ENCODE data around the gene KASH5.

- TF ChIP-seq, protein P1, sequence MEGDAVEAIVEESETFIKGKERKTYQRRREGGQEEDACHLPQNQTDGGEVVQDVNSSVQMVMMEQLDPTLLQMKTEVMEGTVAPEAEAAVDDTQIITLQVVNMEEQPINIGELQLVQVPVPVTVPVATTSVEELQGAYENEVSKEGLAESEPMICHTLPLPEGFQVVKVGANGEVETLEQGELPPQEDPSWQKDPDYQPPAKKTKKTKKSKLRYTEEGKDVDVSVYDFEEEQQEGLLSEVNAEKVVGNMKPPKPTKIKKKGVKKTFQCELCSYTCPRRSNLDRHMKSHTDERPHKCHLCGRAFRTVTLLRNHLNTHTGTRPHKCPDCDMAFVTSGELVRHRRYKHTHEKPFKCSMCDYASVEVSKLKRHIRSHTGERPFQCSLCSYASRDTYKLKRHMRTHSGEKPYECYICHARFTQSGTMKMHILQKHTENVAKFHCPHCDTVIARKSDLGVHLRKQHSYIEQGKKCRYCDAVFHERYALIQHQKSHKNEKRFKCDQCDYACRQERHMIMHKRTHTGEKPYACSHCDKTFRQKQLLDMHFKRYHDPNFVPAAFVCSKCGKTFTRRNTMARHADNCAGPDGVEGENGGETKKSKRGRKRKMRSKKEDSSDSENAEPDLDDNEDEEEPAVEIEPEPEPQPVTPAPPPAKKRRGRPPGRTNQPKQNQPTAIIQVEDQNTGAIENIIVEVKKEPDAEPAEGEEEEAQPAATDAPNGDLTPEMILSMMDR (conservative IDR thresholded peaks at IDR 0.05; ENCODE audit: low read depth in 2 of 2) = no peak
- TF ChIP-seq CREB1 (CRISPR knock-in tag; IDR thresholded peaks at IDR 0.05; ENCODE audit: low read depth) (no peak), POLR2AphosphoS5 (IDR thresholded peaks at IDR 0.05; ENCODE audit: low read depth) (no peak), EZH2phosphoT487 (IDR thresholded peaks at IDR 0.05; ENCODE audit: unreplicated experiment) (no peak), EZH2 (IDR thresholded peaks at IDR 0.05; ENCODE audit: low read depth, unreplicated experiment) (no peak), STAT1 (IDR thresholded peaks at IDR 0.05; ENCODE audit: unreplicated experiment) (no peak), NANOG (IDR thresholded peaks at IDR 0.05; ENCODE audit: borderline replicate concordance) (no peak), ZNF331 (CRISPR knock-in tag; IDR thresholded peaks at IDR 0.05; ENCODE audit: low read depth) (no peak)
- TF ChIP-seq, protein P2, sequence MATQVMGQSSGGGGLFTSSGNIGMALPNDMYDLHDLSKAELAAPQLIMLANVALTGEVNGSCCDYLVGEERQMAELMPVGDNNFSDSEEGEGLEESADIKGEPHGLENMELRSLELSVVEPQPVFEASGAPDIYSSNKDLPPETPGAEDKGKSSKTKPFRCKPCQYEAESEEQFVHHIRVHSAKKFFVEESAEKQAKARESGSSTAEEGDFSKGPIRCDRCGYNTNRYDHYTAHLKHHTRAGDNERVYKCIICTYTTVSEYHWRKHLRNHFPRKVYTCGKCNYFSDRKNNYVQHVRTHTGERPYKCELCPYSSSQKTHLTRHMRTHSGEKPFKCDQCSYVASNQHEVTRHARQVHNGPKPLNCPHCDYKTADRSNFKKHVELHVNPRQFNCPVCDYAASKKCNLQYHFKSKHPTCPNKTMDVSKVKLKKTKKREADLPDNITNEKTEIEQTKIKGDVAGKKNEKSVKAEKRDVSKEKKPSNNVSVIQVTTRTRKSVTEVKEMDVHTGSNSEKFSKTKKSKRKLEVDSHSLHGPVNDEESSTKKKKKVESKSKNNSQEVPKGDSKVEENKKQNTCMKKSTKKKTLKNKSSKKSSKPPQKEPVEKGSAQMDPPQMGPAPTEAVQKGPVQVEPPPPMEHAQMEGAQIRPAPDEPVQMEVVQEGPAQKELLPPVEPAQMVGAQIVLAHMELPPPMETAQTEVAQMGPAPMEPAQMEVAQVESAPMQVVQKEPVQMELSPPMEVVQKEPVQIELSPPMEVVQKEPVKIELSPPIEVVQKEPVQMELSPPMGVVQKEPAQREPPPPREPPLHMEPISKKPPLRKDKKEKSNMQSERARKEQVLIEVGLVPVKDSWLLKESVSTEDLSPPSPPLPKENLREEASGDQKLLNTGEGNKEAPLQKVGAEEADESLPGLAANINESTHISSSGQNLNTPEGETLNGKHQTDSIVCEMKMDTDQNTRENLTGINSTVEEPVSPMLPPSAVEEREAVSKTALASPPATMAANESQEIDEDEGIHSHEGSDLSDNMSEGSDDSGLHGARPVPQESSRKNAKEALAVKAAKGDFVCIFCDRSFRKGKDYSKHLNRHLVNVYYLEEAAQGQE (IDR thresholded peaks at IDR 0.05; ENCODE audit: unreplicated experiment) = no peak
Measured at GRCh38 chr19:49390131-49390928, 2.3 kb downstream of the KASH5 start.

Measured in GM23338 (cell line).